B cell (primary cell): ENCODE data around the gene RBM20. TPM values are rescaled to one million over a fixed set of nuclear protein-coding genes. Genes with fewer than 3 reads are reported as not detected.

Experiments used
- ATAC-seq: fragments of 200-7000 bp; cut with Tn5 transposase; one replicate; pipeline ENCODE4 v1.10.0; 2021; ENCODE audit warnings: low read depth, mild to moderate bottlenecking, moderate number of reproducible peaks, moderate library complexity
- CTCF ChIA-PET: fragments of 350-600 bp; sonication (Branson Sonifier 250); formaldehyde crosslinking; loops from one replicate; lab custom pipeline; 2021; ENCODE audit warnings: antibody characterized with exemption, inconsistent platforms; lab: Charles Lee
- POLR2A ChIA-PET: fragments of 350-600 bp; sonication (Branson Sonifier 250); formaldehyde crosslinking; loops from one replicate; lab custom pipeline; 2021; ENCODE audit warnings: antibody characterized with exemption; lab: Charles Lee
- DNase-seq: peaks from one replicate; pipeline ENCODE4 v3.0.0; 2013
- H2AFZ ChIP-seq: 2 replicates; pipeline ENCODE4 v1.6.1; 2012; ENCODE audit warnings: mild to moderate bottlenecking, low read depth, low read length; ENCODE audit not compliant: insufficient read depth, poor library complexity, severe bottlenecking
- H3K27ac ChIP-seq, 2 donors: 1 replicate in 1 of 2; 2 replicates in 1 of 2; pipeline ENCODE4 v1.5.1; 2012 to 2013; ENCODE audit warnings: low read length in 2 of 2, mild to moderate bottlenecking in 2 of 2, moderate library complexity in 1 of 2
- H3K27me3 ChIP-seq, 4 experiments: fragments of 200-600 bp in 1 of 4; sonication (generic) in 1 of 4; replicated peaks in 1 of 4; 1 replicate in 2 of 4; 2 replicates in 2 of 4; pipeline versions ENCODE4 v1.6.1 to v1.7.0; 2013 to 2016; ENCODE audit warnings: low read length in 3 of 4, mild to moderate bottlenecking in 2 of 4, mixed read lengths in 1 of 4, moderate library complexity in 1 of 4; ENCODE audit not compliant: insufficient read depth in 4 of 4, control insufficient read depth in 3 of 4; ENCODE audit errors: control extremely low read depth in 1 of 4
- H3K36me3 ChIP-seq, 2 experiments: replicated peaks in 1 of 2; 1 replicate in 1 of 2; 2 replicates in 1 of 2; pipeline versions ENCODE4 v1.6.1 to v1.7.1; 2013; ENCODE audit warnings: low read length in 1 of 2; ENCODE audit not compliant: insufficient read depth in 2 of 2, control insufficient read depth in 1 of 2; ENCODE audit errors: control extremely low read depth in 1 of 2, extremely low read depth in 1 of 2
- H3K4me1 ChIP-seq, 2 donors: fragments of 200-600 bp in 1 of 2; sonication (generic) in 1 of 2; 1 replicate in 1 of 2; 2 replicates in 1 of 2; pipeline versions ENCODE4 v1.5.1 to v1.6.1; 2013 to 2017; ENCODE audit warnings: low read length in 2 of 2; ENCODE audit not compliant: control insufficient read depth in 2 of 2, insufficient read depth in 2 of 2
- H3K4me2 ChIP-seq: replicated peaks from 2 replicates; pipeline ENCODE3; 2012; ENCODE audit warnings: mild to moderate bottlenecking, low read depth, low read length; ENCODE audit not compliant: poor library complexity, severe bottlenecking
- H3K4me3 ChIP-seq, 5 experiments: fragments of 200-600 bp in 1 of 5; sonication (generic) in 1 of 5; 1 replicate in 3 of 5; 2 replicates in 2 of 5; pipeline versions ENCODE4 v1.5.1 to v1.7.0; 2011 to 2016; ENCODE audit warnings: low read length in 4 of 5, mild to moderate bottlenecking in 4 of 5, low read depth in 2 of 5, control low read depth in 1 of 5, moderate library complexity in 1 of 5; ENCODE audit not compliant: insufficient read depth in 1 of 5; ENCODE audit errors: control extremely low read depth in 1 of 5, extremely low read depth in 1 of 5
- H3K79me2 ChIP-seq: fragments of 200-600 bp; sonication (generic); one replicate; pipeline ENCODE4 v1.6.0; 2016; ENCODE audit warnings: low read length; ENCODE audit not compliant: control insufficient read depth, insufficient read depth
- H3K9ac ChIP-seq: fragments of 200-600 bp; sonication (generic); 2 replicates; pipeline ENCODE4 v1.6.1; 2017; ENCODE audit warnings: mild to moderate bottlenecking, low read length, moderate library complexity
- H3K9me3 ChIP-seq, 3 donors: one replicate each; pipeline versions ENCODE4 v1.6.1 to v1.7.1; 2013; ENCODE audit warnings: low read length in 2 of 3; ENCODE audit not compliant: control insufficient read depth in 2 of 3, insufficient read depth in 1 of 3; ENCODE audit errors: control extremely low read depth in 1 of 3
- H4K20me1 ChIP-seq: 2 replicates; pipeline ENCODE4 v1.6.0; 2012; ENCODE audit warnings: mild to moderate bottlenecking, low read length; ENCODE audit not compliant: insufficient read depth, control insufficient read depth, poor library complexity, severe bottlenecking
- H3K27ac Mint-ChIP-seq: one replicate; pipeline ENCODE4 v1.8.0; 2021; ENCODE audit warnings: mixed read lengths
- H3K27me3 Mint-ChIP-seq: one replicate; pipeline ENCODE4 v1.8.0; 2021; ENCODE audit warnings: mixed read lengths
- H3K4me1 Mint-ChIP-seq: one replicate; pipeline ENCODE4 v1.8.0; 2021; ENCODE audit warnings: mixed read lengths
- H3K4me3 Mint-ChIP-seq: one replicate; pipeline ENCODE4 v1.8.0; 2021; ENCODE audit warnings: mixed read lengths
- H3K9me3 Mint-ChIP-seq: one replicate; pipeline ENCODE4 v1.8.0; 2022; ENCODE audit warnings: mixed read lengths; ENCODE audit not compliant: insufficient read depth
- EZH2 ChIP-seq: IDR thresholded peaks from 2 replicates; pipeline ENCODE4 v1.6.1; 2012; ENCODE audit warnings: borderline replicate concordance, low read depth, mild to moderate bottlenecking, moderate library complexity, low read length; ENCODE audit not compliant: insufficient read depth, poor library complexity, severe bottlenecking
- WGBS: methylation state at CpG from one replicate; pipeline ENCODE4 v1.1.5; 2013; ENCODE audit warnings: missing lambda C conversion rate; ENCODE audit not compliant: insufficient coverage; 5-methylcytosine and 5-hydroxymethylcytosine counted together
- intact Hi-C: fragments of 100-400 bp; cut with micrococcal nuclease; formaldehyde crosslinking; loops from one replicate; pipeline ENCODE4 v1.10.0; 2022
- polyA plus RNA-seq: library from polyadenylated mRNA; depleted of rRNA; stranded (reverse); fragments of >200 nt; gene quantifications from 2 replicates; pipeline ENCODE4 v1.2.3, GENCODE V29; 2012
- total RNA-seq, 2 donors: library from RNA; stranded (reverse); fragments of 120-200 nt in 1 of 2; gene quantifications; 1 replicate in 1 of 2; 2 replicates in 1 of 2; pipeline versions ENCODE4 v1.2.3 to v1.2.4, GENCODE V29; 2013 to 2022
- TF ChIP-seq, protein P1 (sequence below): fragments of 200-600 bp; IDR thresholded peaks from one replicate; pipeline ENCODE4 v1.8.0; 2022; ENCODE audit warnings: antibody characterized with exemption, mild to moderate bottlenecking

The RBM20 gene
- total and polyA plus RNA-seq, 2 donors (not counting 1 experiment from before 2014, with no cell fraction given) = not detected

DNA sequence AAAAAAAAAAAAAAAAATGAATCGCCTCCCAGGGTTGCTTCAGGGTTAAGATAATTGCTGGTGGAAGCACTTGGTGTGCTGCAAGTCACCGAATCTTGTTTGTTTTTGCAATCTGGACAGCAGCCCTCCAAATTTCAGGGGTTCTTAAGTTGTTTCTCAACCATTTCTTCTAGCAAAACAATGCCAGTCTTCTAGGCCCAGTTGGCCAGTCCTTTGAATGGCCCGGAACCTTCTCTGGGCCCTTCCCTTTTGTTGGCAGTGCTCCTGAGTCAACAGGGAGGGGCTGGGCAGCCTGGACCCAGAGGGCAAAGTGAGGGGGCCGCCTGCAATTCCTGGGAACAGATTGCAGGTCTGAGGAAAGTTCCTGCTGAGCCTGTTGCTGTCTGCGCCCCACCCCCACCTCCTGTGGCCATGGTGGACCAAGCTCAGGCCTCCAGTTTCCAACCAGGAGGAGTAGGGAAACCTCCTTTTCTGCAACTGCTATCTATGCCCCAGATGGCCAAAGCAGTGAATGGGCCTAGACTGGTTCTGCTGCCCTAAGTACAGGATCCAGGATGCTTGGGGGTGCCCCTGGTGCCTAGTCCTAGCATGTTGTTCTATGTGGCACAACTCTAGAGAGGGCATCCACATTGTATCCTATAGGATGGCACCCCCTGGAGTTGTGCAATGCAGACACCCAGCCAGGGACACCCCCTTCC is 196.2 kb downstream of the RBM20 start:
- Mint-ChIP-seq H3K4me3 (no peak overlapping the region), H3K4me1 (peaks cover 59% of the 10 kb centered on the region)

More for the DNA sequence above, 196.2 kb downstream of the RBM20 start:
- H3K4me2 ChIP-seq = no peak overlapping the region
- no peak overlapping the region for H2AFZ ChIP-seq
- H3K9ac ChIP-seq = no peak overlapping the region
- Mint-ChIP-seq H3K27me3 (no peaks in the 10 kb centered on the region), H3K27ac (peak overlapping the region; percentile 89), H3K9me3 (no peaks in the 10 kb centered on the region)
- peaks cover 11% of the 10 kb centered on the region for H3K79me2 ChIP-seq
- no peaks in the 10 kb centered on the region for H3K9me3 ChIP-seq
- 100% methylated on average over 4 of the region's 5 CpGs for WGBS
- intact Hi-C loops = no loop called here
- H3K27ac ChIP-seq = no peak overlapping the region
- no peaks in the 10 kb centered on the region for H3K36me3 ChIP-seq
- H4K20me1 ChIP-seq = no peaks in the 10 kb centered on the region
- no peak for DNase-seq
- ChIA-PET POLR2A (no interaction called here), CTCF (interaction anchor here (1.2 to 4.2 kb wide), 2 partner anchors 26 to 53 kb away, joined by 4 to 43 read pairs; no protein-coding TSS in a partner anchor)
- TF ChIP-seq EZH2 = no peak
- TF ChIP-seq, protein P1, sequence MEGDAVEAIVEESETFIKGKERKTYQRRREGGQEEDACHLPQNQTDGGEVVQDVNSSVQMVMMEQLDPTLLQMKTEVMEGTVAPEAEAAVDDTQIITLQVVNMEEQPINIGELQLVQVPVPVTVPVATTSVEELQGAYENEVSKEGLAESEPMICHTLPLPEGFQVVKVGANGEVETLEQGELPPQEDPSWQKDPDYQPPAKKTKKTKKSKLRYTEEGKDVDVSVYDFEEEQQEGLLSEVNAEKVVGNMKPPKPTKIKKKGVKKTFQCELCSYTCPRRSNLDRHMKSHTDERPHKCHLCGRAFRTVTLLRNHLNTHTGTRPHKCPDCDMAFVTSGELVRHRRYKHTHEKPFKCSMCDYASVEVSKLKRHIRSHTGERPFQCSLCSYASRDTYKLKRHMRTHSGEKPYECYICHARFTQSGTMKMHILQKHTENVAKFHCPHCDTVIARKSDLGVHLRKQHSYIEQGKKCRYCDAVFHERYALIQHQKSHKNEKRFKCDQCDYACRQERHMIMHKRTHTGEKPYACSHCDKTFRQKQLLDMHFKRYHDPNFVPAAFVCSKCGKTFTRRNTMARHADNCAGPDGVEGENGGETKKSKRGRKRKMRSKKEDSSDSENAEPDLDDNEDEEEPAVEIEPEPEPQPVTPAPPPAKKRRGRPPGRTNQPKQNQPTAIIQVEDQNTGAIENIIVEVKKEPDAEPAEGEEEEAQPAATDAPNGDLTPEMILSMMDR = no peak
- no peak for ATAC-seq
- H3K4me3 ChIP-seq = no peak overlapping the region
- peaks cover 49 to 57% of the 10 kb centered on the region in 2 donors for H3K4me1 ChIP-seq
- H3K27me3 ChIP-seq = no peaks in the 10 kb centered on the region
